GOT3 (cell line): Measurements from ENCODE around the gene URAD.
"Not testable (repeated sequence)": the region's sequence is repeated elsewhere in the genome, so short reads cannot be mapped to it uniquely, and the experiment has no call there.

Experiments used
- DNase-seq: peaks from one replicate; lab custom pipeline; 2025; ENCODE audit warnings: mixed read lengths; lab: John Stamatoyannopoulos, UW

Gene URAD, protein sequence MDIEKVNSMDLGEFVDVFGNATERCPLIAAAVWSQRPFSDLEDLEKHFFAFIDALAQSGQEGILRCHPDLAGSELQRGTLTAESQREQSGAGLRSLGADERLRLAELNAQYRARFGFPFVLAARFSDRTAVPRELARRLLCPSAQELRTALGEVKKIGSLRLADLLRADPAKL

DNA sequence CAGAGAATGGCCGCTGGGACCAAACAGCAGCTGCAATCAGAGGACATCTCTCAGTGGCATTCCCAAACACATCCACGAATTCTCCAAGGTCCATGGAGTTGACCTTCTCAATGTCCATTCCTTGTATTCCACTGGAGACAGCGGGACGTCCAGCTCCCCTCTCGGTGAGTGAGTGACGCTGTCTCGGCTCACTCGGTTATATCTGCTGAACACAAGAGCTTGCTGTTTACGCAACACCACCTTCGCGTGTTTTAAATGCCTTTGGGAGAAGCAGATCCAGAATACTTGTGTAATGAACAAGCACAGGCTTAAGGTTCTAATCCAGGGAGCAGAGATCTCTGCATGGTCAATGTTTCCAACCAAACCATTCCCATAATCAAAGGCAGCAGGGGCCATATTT, at the start of gene URAD:
TSS of gene URAD (minus strand) at position 174 of the 400 bp plus-strand sequence. CDS start at position 118, 56 bp downstream.
- no peak for DNase-seq

DNA sequence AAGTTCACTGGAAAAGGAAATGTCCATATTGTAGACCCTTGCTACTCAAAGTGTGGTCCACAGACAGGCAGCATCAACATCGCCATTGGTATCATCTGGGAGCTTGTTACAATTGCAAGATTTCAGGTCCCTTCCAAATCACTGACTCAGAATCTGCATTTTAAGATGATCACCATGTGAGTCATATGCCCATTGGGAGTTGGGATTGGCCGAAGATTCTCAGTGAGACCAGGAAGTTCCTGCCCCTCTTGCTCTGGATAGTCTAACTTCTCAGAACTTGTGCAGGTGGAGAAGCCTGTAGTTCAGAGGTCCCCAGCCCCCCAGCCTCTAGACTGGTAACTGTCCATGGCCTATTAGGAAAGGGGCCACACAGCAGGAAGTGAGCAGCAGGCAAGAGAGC, 48.9 kb upstream of the URAD start:
- no peak for DNase-seq

DNA sequence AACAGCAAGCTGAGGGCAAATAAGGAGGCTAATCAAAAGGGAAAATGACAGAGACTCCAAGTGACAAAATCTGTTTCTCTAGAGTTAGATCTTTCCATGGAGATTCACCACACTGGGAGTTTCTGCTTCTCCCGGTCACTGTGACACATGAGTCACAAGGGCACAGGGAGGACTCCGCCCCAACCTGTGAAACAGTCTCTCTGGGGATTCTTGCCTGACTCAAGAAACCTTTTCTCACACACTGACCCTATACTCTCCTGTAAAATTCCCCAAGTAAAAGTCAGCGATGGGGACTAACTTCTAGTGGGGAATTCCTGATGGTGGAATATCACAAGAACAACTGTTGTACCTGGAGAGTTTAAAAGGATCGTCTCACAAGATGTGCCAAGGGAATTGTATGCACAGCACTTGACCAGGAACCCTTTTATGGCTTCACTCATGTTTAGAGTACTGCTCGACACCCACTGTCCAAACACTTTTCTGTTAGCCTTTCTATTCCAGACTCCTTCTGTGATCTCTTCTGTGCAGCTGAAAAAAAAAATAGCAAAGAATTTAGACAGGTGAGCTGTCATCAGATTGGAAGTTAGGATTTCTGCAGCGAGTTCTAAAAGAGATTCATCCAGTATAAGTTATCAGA, 46.8 kb upstream of the URAD start:
- no peak for DNase-seq

DNA sequence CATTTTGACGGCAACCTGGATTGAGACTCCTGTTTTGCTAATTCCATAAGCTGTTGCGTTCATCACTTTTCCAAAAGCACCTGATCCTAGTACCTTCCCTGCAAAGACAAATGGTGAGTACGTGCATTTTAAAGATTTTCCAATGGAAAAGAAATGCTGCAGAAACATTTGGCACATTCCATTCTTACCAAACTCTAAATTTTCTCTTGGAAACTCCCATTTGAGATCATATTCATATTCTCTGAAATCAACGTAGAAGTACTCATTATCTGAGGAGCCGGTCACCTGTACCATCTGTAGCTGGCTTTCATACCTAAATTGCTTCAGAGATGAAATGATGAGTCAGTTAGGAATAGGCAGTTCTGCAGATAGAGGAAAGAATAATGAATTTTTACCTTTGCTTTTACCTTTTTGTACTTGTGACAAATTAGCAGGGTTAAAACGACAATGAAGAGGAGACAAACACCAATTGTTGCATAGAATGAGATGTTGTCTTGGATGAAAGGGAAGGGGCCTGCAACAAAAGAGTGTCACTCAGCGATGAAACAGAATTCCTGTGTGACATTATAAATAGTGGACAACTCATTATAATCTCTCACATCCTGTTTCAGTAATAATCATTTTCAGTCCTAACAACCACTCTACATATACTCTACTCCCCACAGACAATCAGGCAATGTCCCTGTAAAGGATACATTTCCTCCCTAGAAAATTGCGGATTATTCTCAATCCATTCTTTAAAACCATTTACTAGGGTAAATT, 45.6 kb upstream of the URAD start:
- DNase-seq = no peak

DNA sequence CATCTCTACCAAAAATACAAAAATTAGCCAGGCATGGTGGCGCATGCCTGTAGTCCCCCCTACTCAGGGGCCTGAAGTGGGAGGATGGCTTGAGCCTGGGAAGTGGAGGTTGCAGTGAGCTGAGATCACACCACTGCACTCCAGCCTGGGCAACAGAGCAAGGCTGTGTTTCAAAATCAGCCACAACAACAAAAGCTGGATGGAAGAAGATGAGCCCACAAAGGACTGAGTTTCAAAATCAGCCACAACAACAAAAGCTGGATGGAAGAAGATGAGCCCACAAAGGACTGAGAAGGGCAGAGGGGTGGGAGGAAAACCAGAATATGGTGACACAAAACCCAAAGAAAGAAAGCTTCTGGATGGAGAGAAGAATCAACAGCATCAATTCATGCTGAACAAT, 43.9 kb upstream of the URAD start:
- DNase-seq = not testable (repeated sequence)

DNA sequence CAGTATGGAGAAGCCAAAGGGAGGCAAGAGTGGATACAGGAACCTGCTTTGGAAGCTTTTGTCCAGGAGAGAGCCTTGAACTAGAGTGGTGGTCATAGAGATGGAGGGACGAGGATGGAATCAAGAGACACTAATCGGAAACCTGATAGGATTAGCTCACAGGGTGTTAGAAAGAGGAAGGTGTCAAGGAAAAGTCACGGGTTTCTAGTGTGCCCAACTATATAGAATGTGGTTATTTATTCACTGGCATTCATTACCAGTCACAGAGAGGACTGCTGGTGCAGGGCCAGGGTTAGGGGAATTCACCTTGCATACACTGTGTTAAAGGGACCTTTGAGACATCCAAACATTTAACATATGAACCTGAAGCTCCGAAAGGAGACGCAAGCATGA, 43.4 kb upstream of the URAD start:
- no peak for DNase-seq

DNA sequence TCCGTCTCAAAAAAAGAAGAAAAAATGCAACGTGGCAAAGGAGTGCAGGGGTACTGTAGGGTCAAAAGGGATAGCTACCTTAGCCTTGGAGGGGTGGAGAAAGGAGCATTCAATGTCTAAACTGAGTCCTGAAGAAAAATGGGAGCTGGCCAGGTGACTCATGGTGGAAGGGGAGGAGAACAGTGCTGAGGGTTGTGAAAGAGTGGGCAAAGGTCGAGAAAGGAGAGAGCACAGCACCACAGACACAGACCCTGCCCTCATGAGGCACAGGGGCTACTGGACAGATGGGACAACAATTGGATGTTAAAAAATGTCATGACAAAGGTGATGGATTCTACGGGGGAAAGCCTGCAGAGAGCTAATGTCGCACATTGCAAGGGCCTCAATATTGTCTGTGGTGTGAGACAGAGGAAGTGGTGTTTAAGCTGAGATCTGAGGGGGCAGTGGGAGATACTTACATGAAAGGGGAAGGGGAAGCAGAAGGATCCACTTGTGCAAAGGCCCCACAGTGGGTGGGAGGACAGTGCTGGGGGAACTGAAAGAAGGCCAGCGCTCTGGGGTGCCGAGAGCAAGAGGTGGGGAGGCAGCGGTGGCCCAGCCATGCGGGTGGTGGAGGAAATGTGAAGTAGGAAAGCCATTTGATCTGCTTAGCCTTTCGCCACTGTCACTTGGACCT, 42.9 kb upstream of the URAD start:
- no peak for DNase-seq

DNA sequence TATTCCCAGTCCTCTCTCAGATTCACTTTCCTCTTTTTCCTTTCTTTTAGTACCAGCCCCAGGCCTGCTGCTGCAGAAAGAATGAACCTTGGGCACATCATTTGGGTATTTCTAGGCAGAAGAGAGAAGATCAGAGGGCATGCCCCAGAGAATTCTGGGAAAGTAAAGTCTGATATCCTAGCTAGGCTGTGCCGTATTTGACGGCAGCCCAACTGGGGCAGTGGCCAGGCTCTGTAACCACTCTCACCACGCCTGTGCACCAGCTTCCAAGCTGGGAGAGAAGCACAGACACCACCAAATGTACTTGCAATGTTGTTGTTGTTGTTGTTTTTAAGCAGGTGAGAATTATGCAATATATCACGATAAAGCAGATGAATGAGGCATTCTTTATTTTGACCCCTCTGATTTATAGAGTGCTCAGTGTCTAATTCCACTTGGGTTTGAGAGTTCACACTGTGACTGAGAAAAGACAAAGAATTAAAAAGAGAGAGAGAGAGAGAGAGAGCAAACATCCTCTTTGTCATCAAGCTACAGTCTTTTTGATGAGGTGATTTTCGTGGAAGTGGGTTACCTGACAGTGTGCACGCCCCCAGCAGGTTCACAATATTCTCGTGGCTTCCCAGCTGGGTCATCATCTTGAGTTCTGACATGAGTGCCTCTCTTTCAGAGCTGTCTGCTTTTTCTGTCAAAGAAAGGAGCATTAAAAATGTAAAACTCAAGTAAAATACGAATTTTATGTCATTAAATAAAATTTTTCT, 39.3 kb upstream of the URAD start:
- no peak for DNase-seq

DNA sequence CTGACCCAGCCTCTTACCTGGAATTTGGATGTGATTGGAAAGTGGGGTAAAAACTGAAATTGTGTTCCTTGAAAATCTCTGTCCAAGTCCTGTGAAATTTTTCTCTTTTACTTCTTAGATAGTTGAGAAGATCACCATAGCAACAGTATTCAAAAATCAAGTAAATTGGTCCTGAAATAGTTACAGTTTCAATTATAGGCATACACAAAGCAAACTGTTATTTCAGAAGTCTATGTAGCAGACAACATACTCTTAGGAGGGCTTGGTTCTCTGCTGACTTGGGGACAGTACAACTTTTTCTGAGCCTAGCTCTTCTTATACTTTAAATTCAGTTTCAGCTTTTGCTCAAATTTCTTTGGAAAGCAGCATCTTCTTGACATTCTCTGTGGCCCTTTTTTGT, 38.6 kb upstream of the URAD start:
- no peak for DNase-seq

DNA sequence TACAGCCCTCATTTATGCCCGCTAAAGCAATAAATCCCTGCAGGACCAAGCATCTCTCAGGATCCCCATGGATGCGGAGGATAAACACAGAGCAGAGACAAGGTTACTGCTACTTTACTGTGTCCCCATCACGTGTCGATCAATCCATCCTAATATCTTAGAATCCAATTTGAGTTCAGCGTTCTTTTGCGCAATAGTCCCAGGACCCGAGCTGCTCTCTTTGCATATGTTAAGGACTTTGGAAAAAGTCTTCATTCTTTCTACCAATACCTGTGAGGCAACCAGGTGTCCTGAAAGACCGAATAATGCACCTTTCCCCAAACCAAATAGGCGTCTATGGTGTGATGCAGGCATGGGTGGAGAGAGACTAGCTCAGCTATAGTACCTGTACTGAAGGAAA, 38.0 kb upstream of the URAD start:
- no peak for DNase-seq

DNA sequence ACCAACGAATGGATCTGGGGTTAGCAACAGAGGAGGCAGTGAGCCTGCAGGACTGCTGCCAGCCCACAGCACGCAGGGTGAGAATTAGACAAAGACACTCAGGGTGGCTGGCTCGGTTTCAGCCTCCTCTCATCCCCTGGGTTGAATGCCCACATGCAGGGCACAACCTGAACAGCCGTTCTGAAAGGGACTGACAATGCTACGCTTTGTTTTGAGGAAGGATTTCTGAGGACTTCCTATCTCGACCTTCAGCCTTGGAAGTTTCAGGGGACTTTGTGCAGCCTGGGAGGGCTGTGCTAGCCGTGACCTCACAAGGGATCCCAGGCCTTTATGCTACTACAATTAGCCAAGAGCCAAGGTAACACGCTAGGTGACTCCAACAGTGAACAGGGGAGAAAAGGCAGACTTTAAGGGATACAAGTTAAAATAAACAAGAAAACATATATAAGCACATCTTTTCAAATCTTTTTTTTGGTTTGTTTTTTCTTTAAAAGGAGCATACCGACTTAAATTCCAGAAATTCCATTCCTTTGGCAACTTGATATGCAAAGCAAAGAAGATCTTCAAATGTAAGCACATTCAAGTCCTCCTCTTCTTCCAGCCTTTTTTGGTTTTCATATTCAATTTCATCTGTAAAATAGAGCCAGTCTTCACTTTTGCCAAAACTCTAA, 34.5 kb upstream of the URAD start:
- DNase-seq = no peak

DNA sequence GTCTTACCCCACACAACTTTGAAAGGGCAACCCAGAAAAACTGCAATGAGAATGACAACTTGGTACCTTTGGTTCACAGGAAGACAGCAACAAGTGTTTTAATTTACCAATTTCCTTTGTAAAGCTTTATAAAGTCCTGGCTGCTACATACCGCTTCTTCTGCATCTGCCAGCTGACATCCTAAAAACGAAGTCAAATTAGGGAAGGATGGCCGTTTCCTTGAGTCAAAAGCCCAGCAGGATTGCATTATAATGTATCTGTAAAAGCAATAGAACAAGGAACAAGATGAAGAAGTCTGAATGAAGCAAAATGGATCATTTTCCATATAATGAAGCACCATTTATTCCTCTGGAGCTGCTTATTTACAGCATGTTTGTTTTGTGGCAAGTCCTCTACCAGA, 25.8 kb upstream of the URAD start:
- DNase-seq = no peak

DNA sequence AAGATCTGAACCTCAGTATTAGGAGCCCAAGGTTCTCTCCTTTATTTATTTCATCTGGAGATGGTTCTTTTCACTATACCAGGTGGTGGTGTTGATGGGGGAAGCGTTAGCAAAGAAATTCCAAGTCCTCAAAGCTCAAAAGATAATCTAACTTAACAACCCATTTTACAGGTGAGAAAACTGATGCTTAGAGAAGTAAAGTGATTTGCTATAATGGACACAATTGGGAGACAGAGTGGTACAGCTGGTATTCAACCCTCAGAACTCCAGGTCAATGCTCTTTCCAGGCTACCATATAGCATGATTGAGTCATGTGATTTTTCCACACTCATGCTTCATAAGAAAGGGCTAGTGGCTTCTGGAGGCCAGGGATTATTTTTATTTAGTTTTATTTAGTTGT, 25.0 kb upstream of the URAD start:
- no peak for DNase-seq

DNA sequence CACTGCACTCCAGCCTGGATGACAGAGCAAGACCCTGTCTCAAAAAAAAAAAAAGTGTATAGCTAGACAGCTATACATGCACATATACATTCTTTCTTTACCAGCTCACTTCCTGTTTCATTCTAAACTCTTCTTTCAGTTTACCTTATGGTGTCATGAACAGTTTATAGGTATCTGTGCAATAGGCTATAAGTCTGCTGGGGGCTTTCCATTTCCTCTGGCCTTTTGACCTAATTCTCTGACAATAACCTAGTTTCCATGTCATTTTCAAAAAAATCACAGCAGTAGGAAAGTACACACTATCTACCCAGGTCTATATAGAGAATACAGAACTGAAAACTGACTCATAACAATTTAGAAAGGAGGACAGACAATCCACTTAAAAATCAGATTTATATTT, 24.4 kb upstream of the URAD start:
- DNase-seq = no peak

DNA sequence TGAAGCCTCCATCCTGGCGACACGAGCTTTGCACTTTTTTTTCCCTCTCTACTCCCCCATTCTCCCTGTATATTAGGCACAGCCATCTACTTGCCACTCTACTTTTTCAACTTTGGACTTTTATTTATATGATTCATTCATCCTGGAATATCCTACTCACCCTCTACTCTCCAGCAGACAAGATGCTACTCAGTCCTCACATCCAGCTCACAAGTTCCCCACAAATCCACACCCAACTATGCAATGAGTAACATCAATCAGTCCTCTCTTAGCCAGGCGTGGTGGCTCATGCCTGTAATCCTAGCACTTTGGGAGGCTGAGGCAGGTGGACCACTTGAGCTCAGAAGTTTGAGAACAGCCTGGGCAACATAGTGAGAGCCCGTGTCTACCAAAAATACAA, 23.9 kb upstream of the URAD start:
- DNase-seq = no peak

DNA sequence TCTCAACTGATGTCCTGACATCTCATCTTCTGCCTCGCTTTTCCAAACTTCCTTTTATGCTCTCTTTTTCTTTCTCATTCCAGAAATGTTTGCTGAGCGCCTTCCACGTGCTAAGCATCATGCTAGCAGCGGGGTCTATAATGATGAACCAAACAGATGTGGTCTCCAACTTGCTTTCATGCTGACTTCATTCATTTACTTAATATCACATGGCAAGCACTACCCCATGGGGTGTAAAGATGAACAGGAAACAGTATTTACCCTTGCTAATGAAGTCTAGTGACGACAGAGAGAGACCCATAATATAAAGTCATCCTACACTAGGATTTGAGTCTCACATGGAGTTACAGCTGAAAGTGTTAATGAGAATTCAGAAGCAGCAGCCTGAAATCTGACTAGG, 21.6 kb upstream of the URAD start:
- no peak for DNase-seq

DNA sequence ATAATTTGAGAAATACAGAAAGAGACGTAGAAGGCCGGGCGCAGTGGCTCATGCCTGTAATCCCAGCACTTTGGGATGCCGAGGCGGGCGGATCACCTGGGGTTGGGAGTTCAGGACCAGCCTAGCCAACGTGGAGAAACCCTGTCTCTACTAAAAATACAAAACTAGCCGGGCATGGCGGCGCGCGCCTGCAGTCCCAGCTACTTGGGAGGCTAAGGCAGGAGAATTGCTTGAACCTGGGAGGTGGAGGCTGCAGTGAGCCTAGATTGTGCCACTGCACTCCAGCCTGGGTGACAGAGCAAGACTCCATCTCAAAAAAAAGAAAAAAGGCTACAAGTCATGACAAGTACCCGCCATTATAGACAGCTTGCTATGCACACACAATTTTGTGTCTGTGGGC, 16.5 kb upstream of the URAD start:
- not testable (repeated sequence) for DNase-seq

DNA sequence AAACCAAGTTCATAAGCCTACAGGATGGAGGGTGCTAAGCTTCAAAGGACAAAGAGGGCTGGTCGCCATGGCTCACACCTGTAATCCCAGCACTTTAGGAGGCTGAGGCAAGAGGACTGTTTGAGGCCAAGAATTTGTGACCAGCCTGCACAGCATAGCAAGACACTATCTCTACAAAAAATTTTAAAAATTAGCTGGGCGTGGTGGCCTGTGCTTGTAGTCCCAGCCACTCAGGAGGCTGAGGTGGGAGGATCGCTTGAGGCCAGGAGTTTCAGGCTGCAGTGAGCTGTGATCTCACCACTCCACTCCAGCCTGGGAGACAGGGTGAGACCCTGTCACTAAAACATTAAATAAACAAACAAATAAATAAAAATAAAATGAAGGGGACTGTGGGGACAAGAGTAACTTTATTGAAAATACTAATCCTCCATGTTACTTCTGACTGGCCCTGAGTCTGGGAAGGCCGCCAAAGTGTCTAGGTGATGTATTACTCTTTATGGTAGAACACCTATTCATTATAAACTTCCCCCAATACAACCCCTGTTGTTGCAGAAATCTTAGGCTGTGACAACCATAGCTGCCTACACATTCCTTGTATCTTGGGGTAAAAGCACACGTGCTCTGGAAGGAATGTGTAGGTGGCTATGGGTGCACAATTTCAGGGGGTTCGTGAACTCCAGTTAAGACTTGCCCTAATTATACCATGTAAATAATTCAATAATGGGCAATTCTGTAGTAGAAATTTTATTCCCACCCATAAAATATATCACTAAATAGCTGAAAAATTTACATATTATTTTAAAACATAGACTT, 14.6 kb upstream of the URAD start:
- no peak for DNase-seq

DNA sequence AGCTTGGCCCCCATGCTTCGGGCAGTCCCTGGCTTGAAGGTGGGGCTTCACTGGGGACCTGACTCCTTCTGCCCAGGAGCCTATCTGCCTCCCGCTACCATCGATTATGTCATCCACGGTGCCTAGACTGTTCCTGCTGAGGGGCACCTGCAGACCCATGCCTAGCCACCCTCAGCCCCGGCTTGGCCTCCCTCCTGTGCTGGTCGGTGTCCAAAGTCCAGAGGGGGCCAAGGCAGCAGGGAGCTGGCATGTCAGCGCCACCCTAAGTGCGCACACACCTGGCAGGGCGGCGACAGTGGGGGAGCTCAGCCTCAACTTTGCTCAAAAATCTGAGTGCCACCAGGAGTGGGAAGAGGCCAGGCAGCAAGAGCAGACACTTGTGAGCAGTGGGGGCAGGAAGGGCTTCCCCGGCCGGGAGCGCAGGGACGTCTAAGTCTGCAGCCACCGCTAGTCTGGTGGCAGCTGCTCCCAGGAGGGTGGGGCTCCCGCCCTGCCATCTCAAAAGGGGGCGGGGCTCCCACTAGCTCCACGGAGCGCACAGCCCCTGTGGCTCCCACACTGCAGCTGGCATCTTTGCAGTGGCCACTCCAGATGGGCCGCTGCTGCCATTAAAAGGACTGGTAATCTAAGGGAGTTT, 13.5 kb upstream of the URAD start:
- DNase-seq = no peak

DNA sequence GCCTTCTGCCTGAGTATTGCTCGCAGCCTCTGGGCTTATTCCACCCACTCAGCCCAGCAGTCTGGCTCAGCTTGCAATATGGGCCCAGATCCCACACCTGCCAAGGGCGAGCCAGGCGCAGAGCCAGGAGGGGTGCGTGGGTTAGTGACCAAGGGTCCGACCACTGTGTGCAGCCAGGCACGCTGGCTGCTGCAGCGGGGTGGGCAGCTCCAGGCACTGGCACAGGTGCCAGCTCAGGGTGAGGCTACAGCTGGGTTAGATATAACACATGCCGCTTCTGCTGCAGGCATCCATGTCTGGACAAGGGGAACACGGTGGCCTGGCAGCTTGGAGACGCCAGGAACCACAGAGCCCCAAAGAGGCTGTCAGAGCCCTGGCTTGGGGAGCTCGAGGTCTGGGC, 12.6 kb upstream of the URAD start:
- no peak for DNase-seq
